Measurements from ENCODE around the gene FTH1. TPM values are rescaled to one million over a fixed set of nuclear protein-coding genes. Genes with fewer than 3 reads are reported as not detected.
A peak's percentile ranks its signal among the peaks of the same experiment; 100 is the strongest.

Gene FTH1
- total RNA-seq, 1 experiment from 2014 or later = 1,937 TPM

DNA sequence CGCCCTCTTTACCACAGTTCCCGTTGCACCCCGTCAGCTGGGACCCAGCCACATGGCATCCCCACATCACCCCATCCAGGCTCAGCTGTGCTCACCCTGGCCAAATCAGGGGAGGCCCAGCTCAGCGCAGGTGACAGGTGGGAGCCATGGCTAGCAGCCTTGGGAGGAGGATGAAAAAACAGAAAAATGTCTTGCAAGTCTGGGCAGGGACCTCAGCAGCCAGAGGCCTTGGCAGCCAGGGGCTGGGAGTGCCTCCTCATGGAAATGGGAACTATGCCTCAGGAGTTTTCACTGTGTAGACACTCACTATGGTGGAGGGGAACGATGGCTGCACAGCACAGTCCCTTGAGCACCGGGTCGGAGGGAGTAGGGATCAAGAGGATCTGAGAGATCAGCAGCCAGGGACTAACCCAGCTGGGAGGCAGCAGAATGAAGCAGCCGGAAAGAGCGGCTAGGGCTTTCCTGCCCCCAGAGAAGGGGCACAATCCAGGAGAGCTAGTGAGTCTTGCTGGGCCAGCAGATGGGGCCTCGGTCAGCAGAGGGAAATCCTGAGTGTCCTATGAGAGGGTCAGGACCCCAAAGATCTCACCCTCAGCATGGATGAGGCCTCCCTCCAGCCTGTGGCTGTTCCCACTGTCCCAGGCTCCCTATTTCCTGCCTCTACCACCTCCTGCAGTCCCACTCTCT, 6.2 kb upstream of the FTH1 start:
- no TSS peak for BruUV-seq (replicated peaks)
- no peaks in the 10 kb centered on the region for H4K20me1 ChIP-seq (ENCODE audit: low read length)
- TF ChIP-seq, protein P1, sequence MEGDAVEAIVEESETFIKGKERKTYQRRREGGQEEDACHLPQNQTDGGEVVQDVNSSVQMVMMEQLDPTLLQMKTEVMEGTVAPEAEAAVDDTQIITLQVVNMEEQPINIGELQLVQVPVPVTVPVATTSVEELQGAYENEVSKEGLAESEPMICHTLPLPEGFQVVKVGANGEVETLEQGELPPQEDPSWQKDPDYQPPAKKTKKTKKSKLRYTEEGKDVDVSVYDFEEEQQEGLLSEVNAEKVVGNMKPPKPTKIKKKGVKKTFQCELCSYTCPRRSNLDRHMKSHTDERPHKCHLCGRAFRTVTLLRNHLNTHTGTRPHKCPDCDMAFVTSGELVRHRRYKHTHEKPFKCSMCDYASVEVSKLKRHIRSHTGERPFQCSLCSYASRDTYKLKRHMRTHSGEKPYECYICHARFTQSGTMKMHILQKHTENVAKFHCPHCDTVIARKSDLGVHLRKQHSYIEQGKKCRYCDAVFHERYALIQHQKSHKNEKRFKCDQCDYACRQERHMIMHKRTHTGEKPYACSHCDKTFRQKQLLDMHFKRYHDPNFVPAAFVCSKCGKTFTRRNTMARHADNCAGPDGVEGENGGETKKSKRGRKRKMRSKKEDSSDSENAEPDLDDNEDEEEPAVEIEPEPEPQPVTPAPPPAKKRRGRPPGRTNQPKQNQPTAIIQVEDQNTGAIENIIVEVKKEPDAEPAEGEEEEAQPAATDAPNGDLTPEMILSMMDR (conservative IDR thresholded peaks at IDR 0.05; ENCODE audit: low read depth, low read length) = no peak
- TF ChIP-seq EZH2 (IDR thresholded peaks at IDR 0.05; ENCODE audit: low read length, unreplicated experiment) (no peak), EZH2phosphoT487 (IDR thresholded peaks at IDR 0.05; ENCODE audit: borderline replicate concordance, low read length) (no peak)
- no peaks in the 10 kb centered on the region for H3K9me2 ChIP-seq (replicated peaks; ENCODE audit: low read length)
- H3K9ac ChIP-seq (ENCODE audit: low read length) = peak overlapping the region; percentile 89
- ATAC-seq (no peak), DNase-seq (no peak)
- no peak overlapping the region for H3K4me3 ChIP-seq (ENCODE audit: low read length)
- no peak overlapping the region for H2AFZ ChIP-seq (ENCODE audit: low read length)
- ChIA-PET CTCF (no interaction called here), POLR2A (ENCODE audit: unreplicated experiment) (no interaction called here)
- intact Hi-C loops (cut with micrococcal nuclease) = loop anchor here (2.0 to 10.0 kb wide), 2 partner anchors 39 to 581 kb away; no protein-coding TSS in a partner anchor
- H3K27ac ChIP-seq (ENCODE audit: low read length) = peak overlapping the region; percentile 98
- peak overlapping the region; percentile 78 for H3K4me2 ChIP-seq (ENCODE audit: low read length)
- peaks cover 22% of the 10 kb centered on the region for H3K79me2 ChIP-seq (ENCODE audit: low read length)
- no peaks in the 10 kb centered on the region for H3K36me3 ChIP-seq (ENCODE audit: low read depth, low read length)
- peaks cover 12% of the 10 kb centered on the region for H3F3A ChIP-seq (ENCODE audit: low read length, unreplicated experiment)
- H3K9me3 ChIP-seq (ENCODE audit: low read length) = no peaks in the 10 kb centered on the region
- H3K4me1 ChIP-seq (ENCODE audit: insufficient read depth, low read length) = peaks cover 81% of the 10 kb centered on the region
- H3K27me3 ChIP-seq (ENCODE audit: low read length) = no peaks in the 10 kb centered on the region

DNA sequence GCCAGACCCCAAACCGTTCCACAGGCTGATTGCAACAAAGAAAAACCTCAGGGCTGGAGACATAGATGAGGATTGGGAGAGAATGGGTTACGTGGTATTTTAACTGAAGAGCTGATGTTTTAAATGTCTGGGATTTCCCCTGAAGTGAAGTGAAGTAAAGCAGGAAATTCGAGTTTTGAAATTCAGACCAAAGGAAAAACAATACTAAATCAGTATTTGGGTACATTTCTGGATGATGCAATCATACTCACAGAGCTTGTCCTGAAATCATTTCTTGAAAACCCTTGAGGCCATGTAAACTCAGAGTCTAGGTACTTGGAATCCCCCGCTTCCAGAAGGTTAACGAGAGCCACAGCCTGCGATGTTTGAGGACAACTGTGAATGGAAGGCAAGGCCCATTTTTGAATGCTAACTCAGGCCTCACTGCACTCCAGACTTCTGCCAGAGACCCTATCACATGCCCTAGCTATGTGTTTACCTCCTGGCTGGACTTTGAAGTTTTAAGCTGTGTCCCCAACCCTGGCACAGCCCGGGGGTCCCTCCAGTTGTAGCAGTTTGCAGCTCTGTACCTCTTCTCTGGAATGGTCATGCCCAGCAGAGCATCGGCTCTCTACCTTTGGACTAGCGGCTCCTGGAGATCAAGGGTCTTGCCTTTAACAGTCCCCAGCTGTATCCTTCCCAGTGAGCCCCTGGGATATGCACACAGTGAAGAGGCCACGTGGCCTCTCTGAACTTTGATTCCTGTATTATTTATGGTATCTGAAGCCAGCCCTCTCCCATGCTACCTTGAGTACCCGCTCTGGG, 5.4 kb upstream of the FTH1 start:
- Histone ChIP-seq H3K9me3 (ENCODE audit: low read length) (no peaks in the 10 kb centered on the region), H3F3A (ENCODE audit: low read length, unreplicated experiment) (peaks cover 12% of the 10 kb centered on the region), H3K9ac (ENCODE audit: low read length) (peak overlapping the region; percentile 89), H2AFZ (ENCODE audit: low read length) (no peak overlapping the region), H3K4me1 (ENCODE audit: insufficient read depth, low read length) (peaks cover 81% of the 10 kb centered on the region), H4K20me1 (ENCODE audit: low read length) (no peaks in the 10 kb centered on the region), H3K9me2 (replicated peaks; ENCODE audit: low read length) (no peaks in the 10 kb centered on the region), H3K36me3 (ENCODE audit: low read depth, low read length) (no peaks in the 10 kb centered on the region), H3K4me3 (ENCODE audit: low read length) (peak overlapping the region; percentile 40; the same call in 1 of the 2 replicates), H3K27me3 (ENCODE audit: low read length) (no peaks in the 10 kb centered on the region), H3K27ac (ENCODE audit: low read length) (peak overlapping the region; percentile 98), H3K79me2 (ENCODE audit: low read length) (peaks cover 30% of the 10 kb centered on the region), H3K4me2 (ENCODE audit: low read length) (peak overlapping the region; percentile 78)
- no peak for TF ChIP-seq EZH2 (IDR thresholded peaks at IDR 0.05; ENCODE audit: low read length, unreplicated experiment)
- TF ChIP-seq, protein P1 (conservative IDR thresholded peaks at IDR 0.05; ENCODE audit: low read depth, low read length) = no peak
- no peak for TF ChIP-seq EZH2phosphoT487 (IDR thresholded peaks at IDR 0.05; ENCODE audit: borderline replicate concordance, low read length)
- intact Hi-C loops (cut with micrococcal nuclease) = loop anchor here (1.0 to 10.0 kb wide), 4 partner anchors 40 to 582 kb away; no protein-coding TSS in a partner anchor
- DNase-seq (peak; percentile 96), ATAC-seq (peak; percentile 3; the same call in 1 of the 2 replicates)
- ChIA-PET POLR2A (ENCODE audit: unreplicated experiment) (interaction anchor here (0.6 to 1.0 kb wide), 5 partner anchors 9 to 601 kb away, joined by 3 to 4 read pairs (median 3); no protein-coding TSS in a partner anchor), CTCF (interaction anchor here (0.8 kb wide), 1 partner anchor 109 kb away, joined by 4 read pairs; no protein-coding TSS in a partner anchor)
- BruUV-seq (replicated peaks) = TSS peak; percentile 2
